Adipose tissue (tissue), 3 donors: ENCODE measurements around the gene CACNA2D1. TPM values are rescaled to one million over a fixed set of nuclear protein-coding genes. Genes with fewer than 3 reads are reported as not detected.
"Not testable (repeated sequence)": the region's sequence is repeated elsewhere in the genome, so short reads cannot be mapped to it uniquely, and the experiment has no call there.

Experiments
- H3K27ac ChIP-seq: one replicate; pipeline ENCODE4 v1.5.1; 2013; ENCODE audit warnings: low read depth, low read length
- WGBS, 3 donors: extraction: QIAGEN DNeasy Blood & Tissue Kit; methylation state at CpG; one replicate each; pipeline ENCODE4 v1.1.7; 2013; 5-methylcytosine and 5-hydroxymethylcytosine counted together
- polyA plus RNA-seq, 3 donors: library from polyadenylated mRNA; stranded (reverse); fragments of 200-250 nt; gene quantifications; one replicate each; pipeline ENCODE4 v1.2.3, GENCODE V29; 2013
- donor health status: healthy with polysubstance abuse.
- donor health status: Bipolar disorder and iron deficiency.
- donor health status: healthy.

Gene CACNA2D1
- polyA plus RNA-seq, 3 donors = 0.86 to 9.2 (median 5.1) TPM

DNA sequence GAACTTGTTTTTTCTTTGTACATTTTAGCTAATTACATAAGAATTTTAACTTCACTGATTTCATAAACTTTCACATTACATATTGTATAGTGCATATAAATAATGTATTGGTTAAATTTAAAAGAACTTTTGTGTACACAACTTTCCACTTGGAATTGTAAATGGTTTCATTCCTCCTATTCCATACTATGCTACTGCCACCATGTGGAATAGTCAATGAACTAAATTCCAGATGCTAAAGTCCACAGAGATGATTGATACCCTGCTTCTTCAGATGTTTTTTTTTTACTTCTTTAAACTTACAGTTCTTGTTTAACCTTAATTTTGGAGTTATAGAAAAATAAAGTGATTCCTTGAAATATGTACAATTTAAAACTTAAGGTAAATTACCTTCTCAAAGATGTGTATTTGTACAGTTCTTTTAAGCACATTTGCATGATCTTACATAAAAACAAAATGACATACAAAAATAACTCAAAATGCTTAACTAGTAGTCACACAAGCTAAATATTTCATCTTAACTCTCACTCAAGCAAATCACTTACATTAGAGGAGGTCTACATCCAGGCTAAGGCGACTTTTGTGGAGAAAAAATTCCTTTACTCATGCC lies 426.1 kb downstream of the CACNA2D1 start:
- 75 to 90% (median 89%) methylated on average over 1 of the region's 1 CpG for WGBS, 3 donors
- H3K27ac ChIP-seq = no peak overlapping the region

GRCh38 chr7:82015751-82016150 lies 427.8 kb downstream of the CACNA2D1 start:
- WGBS, 3 donors = 67 to 79% (median 72%) methylated on average over 2 of the region's 2 CpGs
- no peak overlapping the region for H3K27ac ChIP-seq

- WGBS, 3 donors = 93 to 96% (median 93%) methylated on average over 9 of the region's 9 CpGs
- H3K27ac ChIP-seq = not testable (repeated sequence)
Observed at GRCh38 chr7:82014574-82014973, 429.0 kb downstream of the CACNA2D1 start.

- H3K27ac ChIP-seq = no peak overlapping the region
- WGBS, 3 donors = 56 to 77% (median 75%) methylated on average over 4 of the region's 4 CpGs
Observed at GRCh38 chr7:82012453-82012852, 431.1 kb downstream of the CACNA2D1 start.

GRCh38 chr7:82010416-82010815 lies 433.2 kb downstream of the CACNA2D1 start:
- H3K27ac ChIP-seq = no peak overlapping the region
- WGBS, 3 donors = 68 to 91% (median 90%) methylated on average over 1 of the region's 1 CpG

- 29 to 57% (median 47%) methylated on average over 3 of the region's 3 CpGs for WGBS, 3 donors
- H3K27ac ChIP-seq = no peak overlapping the region
Observed at GRCh38 chr7:82007315-82007714, 436.3 kb downstream of the CACNA2D1 start.

DNA sequence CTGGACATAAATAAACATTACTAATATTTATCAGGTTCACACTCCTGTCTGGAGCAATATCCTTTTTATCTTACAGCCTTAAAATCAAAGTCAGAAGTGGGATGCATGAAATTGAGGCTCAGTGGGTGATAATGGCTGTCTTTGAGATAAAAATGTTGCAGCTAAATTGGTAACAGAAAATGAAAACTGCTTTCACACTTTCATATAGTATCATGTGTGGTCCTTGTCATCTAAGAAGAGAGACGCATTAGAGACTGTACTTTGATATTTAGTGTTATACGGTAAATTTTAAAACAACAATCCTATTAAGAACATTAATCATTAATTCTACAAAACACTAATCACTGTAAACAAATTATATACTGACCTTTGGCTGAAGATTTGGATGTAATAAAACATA lies 438.5 kb downstream of the CACNA2D1 start:
- no peak overlapping the region for H3K27ac ChIP-seq
- WGBS, 3 donors = 83 to 99% (median 97%) methylated on average over 2 of the region's 2 CpGs

- no peak overlapping the region for H3K27ac ChIP-seq
Observed at GRCh38 chr7:81993186-81993585, 450.4 kb downstream of the CACNA2D1 start.

DNA sequence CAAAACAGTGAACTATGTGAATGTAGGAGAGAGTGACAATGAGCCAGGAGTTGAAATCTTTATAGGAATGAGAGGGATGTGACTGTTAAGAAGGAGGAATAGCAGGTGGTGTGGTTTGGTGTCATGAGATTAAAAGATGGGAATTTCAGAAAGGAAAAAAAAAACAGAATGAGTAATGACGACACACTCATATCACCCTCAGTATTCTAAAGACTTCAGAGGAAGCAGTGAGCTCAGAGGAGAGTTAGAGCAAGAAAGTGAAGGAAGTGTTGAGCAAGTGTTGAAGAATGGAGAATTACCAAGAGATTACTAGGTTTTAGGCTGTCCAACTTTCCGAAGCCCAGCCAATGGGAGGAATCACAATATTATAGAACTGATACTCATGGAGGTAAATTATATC lies 453.2 kb downstream of the CACNA2D1 start:
- no peak overlapping the region for H3K27ac ChIP-seq
- WGBS, 3 donors = 54 to 76% (median 70%) methylated on average over 2 of the region's 2 CpGs

DNA sequence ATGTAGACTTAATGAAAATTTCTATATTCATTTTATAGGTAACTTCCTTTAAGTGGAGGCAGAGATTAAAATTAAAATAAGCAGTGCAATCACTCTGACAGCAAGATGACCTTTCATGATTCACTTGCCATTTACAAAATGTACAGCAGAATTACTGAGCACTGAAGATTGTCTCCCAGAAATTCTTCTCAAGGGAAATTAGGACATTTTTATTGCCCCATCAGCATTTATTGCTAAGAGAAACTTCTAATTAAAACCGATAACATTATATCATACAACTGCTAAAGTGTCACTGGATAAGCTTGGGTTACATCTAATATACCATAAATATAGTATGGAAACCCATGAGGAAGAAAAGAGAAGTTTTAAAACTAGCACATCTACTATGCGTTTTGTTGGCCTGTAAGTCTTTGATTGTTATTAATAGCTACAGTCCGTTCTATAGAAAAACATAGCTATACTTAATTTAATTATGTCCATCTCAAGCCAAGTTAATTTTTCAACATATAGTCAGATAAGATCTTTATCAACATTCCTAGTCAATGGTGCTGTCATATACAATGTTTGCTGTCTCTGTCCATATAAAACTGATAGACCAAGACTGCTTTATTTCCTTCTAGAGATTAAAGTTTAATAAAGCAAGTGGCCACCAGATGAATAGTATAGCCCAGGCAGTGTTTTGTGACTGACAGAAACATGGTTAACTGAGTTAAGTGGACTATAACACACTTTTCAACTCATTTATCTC lies 456.7 kb downstream of the CACNA2D1 start:
- H3K27ac ChIP-seq = no peak overlapping the region
- WGBS, 3 donors = 69 to 89% (median 88%) methylated on average over 3 of the region's 3 CpGs

DNA sequence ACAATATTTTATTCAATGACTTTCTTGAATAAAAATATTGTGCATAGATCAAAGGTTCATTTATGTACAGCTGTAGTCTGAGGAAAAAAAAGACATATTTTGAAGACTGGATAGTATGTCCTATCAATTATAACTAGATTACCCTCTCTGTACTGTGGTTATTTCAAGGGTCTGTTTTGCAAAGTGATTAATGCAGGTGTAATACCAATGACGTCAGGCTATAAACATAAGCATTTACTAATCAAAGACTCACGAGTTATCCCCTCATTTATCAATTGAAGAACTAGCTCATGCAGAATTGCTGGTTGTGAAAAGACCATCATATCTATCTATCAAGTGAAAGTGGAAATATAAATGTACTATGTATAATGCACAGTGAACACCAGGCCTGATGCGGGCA lies 460.2 kb downstream of the CACNA2D1 start:
- no peak overlapping the region for H3K27ac ChIP-seq
- 50 to 89% (median 75%) methylated on average over 3 of the region's 3 CpGs for WGBS, 3 donors

GRCh38 chr7:81973117-81973516 lies 470.5 kb downstream of the CACNA2D1 start:
- WGBS, 3 donors = 74 to 90% (median 85%) methylated on average over 2 of the region's 2 CpGs
- no peak overlapping the region for H3K27ac ChIP-seq

DNA sequence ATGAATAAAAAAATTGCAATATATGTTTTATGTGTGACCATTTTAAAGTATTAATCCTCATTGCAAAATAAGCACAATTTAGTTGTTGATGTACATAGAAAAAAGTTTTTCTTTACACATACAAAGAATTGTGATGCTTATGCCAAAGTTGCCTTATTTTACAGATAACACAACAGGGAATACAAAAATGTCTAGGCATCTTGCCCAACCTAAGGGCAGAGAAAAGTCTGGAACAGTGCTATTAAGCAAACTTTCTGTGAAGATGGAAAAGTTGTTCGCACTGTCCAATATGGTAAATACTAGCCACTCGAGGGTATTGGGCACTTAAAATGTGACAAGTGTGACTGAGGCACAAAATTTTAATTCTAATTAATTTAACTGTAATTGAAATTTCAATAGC lies 483.6 kb downstream of the CACNA2D1 start:
- WGBS, 3 donors = 58 to 73% (median 60%) methylated on average over 2 of the region's 2 CpGs
- H3K27ac ChIP-seq = no peak overlapping the region

- 68 to 83% (median 75%) methylated on average over 4 of the region's 4 CpGs for WGBS, 3 donors
- no peak overlapping the region for H3K27ac ChIP-seq
Observed at GRCh38 chr7:81957517-81957916, 486.1 kb downstream of the CACNA2D1 start.

DNA sequence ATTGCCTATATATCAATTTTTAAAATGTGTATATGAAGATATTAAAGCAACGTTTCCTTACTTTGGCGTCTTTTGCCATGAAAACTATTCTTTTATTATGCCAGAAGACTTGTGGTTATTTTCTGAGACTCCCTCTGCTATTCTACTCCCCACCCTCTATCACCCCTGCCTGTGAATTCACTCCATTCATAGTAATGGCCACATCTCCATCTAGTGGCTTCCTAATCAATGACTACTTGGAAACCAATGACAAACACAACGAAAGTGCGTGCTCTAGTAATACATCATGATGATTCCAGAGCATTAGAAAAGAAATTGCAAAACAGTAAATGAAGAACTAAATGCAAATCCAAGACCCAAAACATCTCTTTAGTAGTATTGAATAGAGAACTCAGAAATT lies 487.1 kb downstream of the CACNA2D1 start:
- 35 to 50% (median 41%) methylated on average over 4 of the region's 4 CpGs for WGBS, 3 donors

GRCh38 chr7:81949306-81949705 lies 494.3 kb downstream of the CACNA2D1 start:
- H3K27ac ChIP-seq = no peak overlapping the region

More for the DNA sequence above, 487.1 kb downstream of the CACNA2D1 start:
- no peak overlapping the region for H3K27ac ChIP-seq

GRCh38 chr7:81944058-81944457 lies 499.5 kb downstream of the CACNA2D1 start:
- WGBS, 3 donors = 28 to 52% (median 52%) methylated on average over 2 of the region's 2 CpGs
- H3K27ac ChIP-seq = no peak overlapping the region

GRCh38 chr7:81937091-81937490 lies 506.5 kb downstream of the CACNA2D1 start:
- no peak overlapping the region for H3K27ac ChIP-seq

DNA sequence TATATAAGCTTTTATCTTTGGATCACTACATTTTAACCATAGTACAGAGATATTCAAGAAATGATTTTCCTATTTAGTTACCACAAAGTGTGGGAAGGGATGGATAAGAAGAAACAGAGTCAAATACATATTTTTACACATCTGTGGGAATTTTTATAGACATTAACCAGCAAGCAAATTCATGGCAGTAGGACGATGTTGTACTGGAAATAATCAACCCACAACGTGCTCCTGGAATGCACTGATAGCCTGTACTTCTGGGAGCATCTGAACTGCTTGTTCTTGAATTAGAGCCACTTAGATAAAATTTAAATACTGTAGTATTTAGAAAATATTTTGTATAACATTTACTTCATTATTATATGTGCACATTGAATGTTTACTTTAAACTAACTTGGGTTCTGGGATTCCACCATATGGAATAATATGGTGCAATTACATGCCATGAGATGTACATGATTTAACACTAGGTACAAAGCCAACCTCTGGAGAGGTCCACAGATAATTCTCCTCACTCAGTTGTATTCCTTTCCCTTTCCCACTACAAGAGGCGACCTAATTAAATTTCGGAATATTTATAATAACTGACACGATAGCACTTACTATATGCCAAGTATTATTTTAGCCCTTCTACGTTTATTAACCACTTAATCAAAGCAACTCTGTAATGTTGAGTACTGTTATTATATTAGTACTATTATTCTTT lies 508.8 kb downstream of the CACNA2D1 start:
- 62 to 75% (median 72%) methylated on average over 6 of the region's 6 CpGs for WGBS, 3 donors
- no peak overlapping the region for H3K27ac ChIP-seq

DNA sequence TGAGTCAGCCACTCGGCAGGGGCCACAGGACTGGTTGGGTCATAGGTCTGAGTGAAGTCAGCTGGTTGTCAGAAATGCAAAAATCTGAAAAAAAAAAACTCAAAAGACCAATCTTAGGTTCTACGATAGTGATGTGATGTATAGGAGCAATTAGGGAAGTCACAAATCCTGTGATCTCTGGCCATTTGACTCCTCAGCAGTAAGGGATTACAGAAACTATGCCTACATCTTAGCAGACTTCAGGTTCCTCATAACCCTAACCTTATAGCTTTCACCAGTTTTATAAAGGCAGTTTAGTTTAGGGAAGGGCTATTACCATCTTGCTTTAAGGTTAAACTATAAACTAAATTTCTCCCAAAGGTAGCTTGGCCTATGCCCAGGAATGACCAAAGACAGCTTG lies 510.6 kb downstream of the CACNA2D1 start:
- 65 to 87% (median 74%) methylated on average over 2 of the region's 2 CpGs for WGBS, 3 donors

More for the DNA sequence above, 510.6 kb downstream of the CACNA2D1 start:
- no peak overlapping the region for H3K27ac ChIP-seq
